Right atrium auricular region (tissue), 2 donors: ENCODE data around the gene PGAM2. TPM values are rescaled to one million over a fixed set of nuclear protein-coding genes. Genes with fewer than 3 reads are reported as not detected.

Experiments used
- DNase-seq: peaks from one replicate; pipeline ENCODE4 v3.0.0-alpha.2; 2019; ENCODE audit warnings: low spot score
- H3K27ac ChIP-seq, 2 donors: fragments of 200-600 bp; sonication (generic); 1 replicate in 1 of 2; 2 replicates in 1 of 2; pipeline ENCODE4 v1.5.1; 2016 to 2019
- H3K27me3 ChIP-seq, 2 donors: fragments of 200-600 bp; sonication (generic); one replicate each; pipeline versions ENCODE4 v1.5.1 to v1.6.0; 2017 to 2019
- H3K36me3 ChIP-seq: fragments of 200-600 bp; sonication (generic); one replicate; pipeline ENCODE4 v1.5.1; 2016
- H3K4me1 ChIP-seq, 2 donors: fragments of 200-600 bp; sonication (generic); one replicate each; pipeline versions ENCODE4 v1.5.1 to v1.6.0; 2017 to 2019
- H3K4me3 ChIP-seq, 2 donors: fragments of 200-600 bp; sonication (generic); 1 replicate in 1 of 2; 2 replicates in 1 of 2; pipeline ENCODE4 v1.5.1; 2017 to 2019; ENCODE audit warnings: mild to moderate bottlenecking in 1 of 2, moderate library complexity in 1 of 2
- H3K9me3 ChIP-seq, 2 donors: fragments of 200-600 bp; sonication (generic); one replicate each; pipeline ENCODE4 v1.5.1; 2019
- total RNA-seq, 2 donors: library from RNA; depleted of rRNA; stranded (reverse); fragments of >200 nt; gene quantifications; one replicate each; pipeline ENCODE4 v1.1.0, GENCODE V29; 2016
- TF ChIP-seq, protein P1 (sequence below), 2 donors: fragments of 200-600 bp; sonication (generic); IDR thresholded peaks; one replicate each; pipeline ENCODE4 v1.5.1; 2019; ENCODE audit warnings: antibody characterized with exemption in 2 of 2

The PGAM2 gene
- total RNA-seq, 2 donors from 2014 or later = 680 to 2,809 TPM

DNA sequence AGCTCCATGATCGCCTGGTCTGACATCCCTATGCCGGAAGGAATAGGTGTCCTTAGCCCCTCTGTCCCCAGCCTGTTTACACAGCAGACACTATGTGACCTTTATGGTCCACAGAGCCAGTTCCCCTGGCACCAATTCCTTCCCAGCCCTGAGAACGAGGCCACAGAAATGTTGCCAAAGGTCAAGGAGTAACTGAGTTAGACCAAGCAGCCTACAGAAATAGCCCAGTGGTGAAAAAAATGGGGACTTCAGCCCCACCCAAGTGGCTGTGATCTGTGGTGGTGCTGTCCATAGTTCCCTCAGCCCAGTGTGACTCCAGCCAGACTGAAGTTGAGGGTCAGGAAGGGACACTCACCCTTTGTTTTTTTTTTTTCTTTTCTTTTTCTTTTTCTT is 2.5 kb downstream of the PGAM2 start:
- no peaks in the 10 kb centered on the region for H3K27me3 ChIP-seq
- peak overlapping the region; percentile 55 to 63 for H3K4me3 ChIP-seq
- DNase-seq = no peak
- no peaks in the 10 kb centered on the region for H3K9me3 ChIP-seq
- peaks cover 46% of the 10 kb centered on the region for H3K36me3 ChIP-seq
- peaks cover 0 to 74% of the 10 kb centered on the region in 2 donors for H3K4me1 ChIP-seq
- peak overlapping the region; percentile 86 to 89 for H3K27ac ChIP-seq
- TF ChIP-seq, protein P1, sequence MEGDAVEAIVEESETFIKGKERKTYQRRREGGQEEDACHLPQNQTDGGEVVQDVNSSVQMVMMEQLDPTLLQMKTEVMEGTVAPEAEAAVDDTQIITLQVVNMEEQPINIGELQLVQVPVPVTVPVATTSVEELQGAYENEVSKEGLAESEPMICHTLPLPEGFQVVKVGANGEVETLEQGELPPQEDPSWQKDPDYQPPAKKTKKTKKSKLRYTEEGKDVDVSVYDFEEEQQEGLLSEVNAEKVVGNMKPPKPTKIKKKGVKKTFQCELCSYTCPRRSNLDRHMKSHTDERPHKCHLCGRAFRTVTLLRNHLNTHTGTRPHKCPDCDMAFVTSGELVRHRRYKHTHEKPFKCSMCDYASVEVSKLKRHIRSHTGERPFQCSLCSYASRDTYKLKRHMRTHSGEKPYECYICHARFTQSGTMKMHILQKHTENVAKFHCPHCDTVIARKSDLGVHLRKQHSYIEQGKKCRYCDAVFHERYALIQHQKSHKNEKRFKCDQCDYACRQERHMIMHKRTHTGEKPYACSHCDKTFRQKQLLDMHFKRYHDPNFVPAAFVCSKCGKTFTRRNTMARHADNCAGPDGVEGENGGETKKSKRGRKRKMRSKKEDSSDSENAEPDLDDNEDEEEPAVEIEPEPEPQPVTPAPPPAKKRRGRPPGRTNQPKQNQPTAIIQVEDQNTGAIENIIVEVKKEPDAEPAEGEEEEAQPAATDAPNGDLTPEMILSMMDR (IDR thresholded peaks at IDR 0.05) = no peak

DNA sequence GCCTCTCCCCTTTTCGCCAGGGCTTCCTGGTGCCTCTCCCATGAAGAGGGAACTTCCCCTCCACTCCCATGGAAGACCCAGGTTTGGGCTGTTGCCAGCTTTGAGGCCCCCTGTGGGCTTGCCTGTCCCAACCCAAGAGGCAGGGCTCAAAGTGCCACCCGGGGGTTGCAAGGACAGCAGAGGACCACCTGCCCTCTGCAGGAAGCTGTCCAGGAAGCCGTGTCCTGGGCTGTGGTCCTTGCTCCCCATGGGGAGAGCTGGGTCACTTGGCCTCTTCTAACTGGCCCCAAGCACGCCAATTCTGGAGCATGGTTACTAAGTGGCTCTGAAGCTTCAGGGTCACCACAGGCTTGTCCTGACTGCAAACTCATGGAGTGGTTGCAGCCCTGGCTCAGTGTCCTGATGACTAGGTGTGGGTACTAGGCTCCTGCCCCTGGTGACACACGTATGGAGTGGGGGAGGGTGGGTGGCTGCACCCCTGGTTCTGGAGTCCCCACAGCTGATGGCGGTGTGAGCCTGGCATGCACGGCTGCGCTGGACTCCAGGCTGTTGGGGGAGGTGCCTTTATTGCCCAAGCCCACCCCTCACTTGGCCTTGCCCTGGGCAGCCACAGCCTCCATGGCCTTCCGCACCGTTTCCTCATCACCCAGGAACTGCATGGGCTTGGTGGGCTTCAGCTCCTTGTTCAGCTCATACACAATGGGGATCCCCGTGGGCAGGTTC is 3.0 kb downstream of the PGAM2 start:
- no peak for DNase-seq
- H3K27me3 ChIP-seq = no peaks in the 10 kb centered on the region
- TF ChIP-seq, protein P1 (IDR thresholded peaks at IDR 0.05) = no peak
- H3K27ac ChIP-seq = peak overlapping the region; percentile 86 to 89
- H3K4me3 ChIP-seq = peak overlapping the region in 1 of 2 donors; percentile 63
- H3K9me3 ChIP-seq = no peaks in the 10 kb centered on the region
- peaks cover 0 to 68% of the 10 kb centered on the region in 2 donors for H3K4me1 ChIP-seq
- peaks cover 52% of the 10 kb centered on the region for H3K36me3 ChIP-seq

DNA sequence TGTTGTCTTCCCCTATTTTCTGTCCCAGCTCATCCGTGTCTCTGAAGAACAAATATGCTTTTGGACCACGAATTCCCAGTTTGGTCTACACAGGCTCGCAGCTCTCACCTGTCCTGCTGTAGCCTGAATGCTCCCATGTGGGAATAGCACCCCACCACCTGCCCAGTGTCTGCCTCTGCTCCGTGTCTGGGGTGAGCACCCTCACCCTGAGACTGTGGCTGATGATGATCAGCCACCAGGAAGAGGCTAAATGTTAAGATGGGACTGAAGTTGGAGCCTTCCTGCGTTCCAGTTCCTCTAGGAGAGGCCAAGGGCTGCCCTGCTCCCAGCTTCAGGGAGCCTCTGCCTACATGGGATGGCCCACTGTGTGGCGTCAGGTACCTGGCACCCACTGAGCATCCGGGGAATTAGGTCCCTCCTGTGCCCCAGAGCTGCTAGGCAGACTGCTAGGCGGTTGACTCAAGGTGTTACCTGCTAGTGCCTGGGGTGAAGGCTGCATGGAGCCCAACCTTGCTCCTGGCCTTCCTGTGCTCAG is 3.7 kb downstream of the PGAM2 start:
- Histone ChIP-seq H3K4me3 (no peak overlapping the region), H3K27me3 (no peaks in the 10 kb centered on the region), H3K9me3 (no peaks in the 10 kb centered on the region), H3K27ac (peak overlapping the region; percentile 86 to 89), H3K36me3 (peaks cover 58% of the 10 kb centered on the region), H3K4me1 (peaks cover 0 to 62% of the 10 kb centered on the region in 2 donors)
- TF ChIP-seq, protein P1 (IDR thresholded peaks at IDR 0.05) = no peak
- DNase-seq = no peak

DNA sequence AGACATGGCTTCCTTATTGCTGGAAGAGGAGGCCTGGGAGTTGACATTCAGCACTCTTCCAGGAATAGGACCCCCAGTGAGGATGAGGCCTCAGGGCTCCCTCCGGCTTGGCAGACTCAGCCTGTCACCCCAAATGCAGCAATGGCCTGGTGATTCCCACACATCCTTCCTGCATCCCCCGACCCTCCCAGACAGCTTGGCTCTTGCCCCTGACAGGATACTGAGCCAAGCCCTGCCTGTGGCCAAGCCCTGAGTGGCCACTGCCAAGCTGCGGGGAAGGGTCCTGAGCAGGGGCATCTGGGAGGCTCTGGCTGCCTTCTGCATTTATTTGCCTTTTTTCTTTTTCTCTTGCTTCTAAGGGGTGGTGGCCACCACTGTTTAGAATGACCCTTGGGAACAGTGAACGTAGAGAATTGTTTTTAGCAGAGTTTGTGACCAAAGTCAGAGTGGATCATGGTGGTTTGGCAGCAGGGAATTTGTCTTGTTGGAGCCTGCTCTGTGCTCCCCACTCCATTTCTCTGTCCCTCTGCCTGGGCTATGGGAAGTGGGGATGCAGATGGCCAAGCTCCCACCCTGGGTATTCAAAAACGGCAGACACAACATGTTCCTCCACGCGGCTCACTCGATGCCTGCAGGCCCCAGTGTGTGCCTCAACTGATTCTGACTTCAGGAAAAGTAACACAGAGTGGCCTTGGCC is 4.3 kb downstream of the PGAM2 start:
- H3K4me1 ChIP-seq = peaks cover 0 to 56% of the 10 kb centered on the region in 2 donors
- no peaks in the 10 kb centered on the region for H3K27me3 ChIP-seq
- TF ChIP-seq, protein P1 (IDR thresholded peaks at IDR 0.05) = no peak
- H3K36me3 ChIP-seq = peaks cover 65% of the 10 kb centered on the region
- no peak for DNase-seq
- H3K9me3 ChIP-seq = no peaks in the 10 kb centered on the region
- H3K27ac ChIP-seq = peak overlapping the region; percentile 86 to 89
- no peak overlapping the region for H3K4me3 ChIP-seq

DNA sequence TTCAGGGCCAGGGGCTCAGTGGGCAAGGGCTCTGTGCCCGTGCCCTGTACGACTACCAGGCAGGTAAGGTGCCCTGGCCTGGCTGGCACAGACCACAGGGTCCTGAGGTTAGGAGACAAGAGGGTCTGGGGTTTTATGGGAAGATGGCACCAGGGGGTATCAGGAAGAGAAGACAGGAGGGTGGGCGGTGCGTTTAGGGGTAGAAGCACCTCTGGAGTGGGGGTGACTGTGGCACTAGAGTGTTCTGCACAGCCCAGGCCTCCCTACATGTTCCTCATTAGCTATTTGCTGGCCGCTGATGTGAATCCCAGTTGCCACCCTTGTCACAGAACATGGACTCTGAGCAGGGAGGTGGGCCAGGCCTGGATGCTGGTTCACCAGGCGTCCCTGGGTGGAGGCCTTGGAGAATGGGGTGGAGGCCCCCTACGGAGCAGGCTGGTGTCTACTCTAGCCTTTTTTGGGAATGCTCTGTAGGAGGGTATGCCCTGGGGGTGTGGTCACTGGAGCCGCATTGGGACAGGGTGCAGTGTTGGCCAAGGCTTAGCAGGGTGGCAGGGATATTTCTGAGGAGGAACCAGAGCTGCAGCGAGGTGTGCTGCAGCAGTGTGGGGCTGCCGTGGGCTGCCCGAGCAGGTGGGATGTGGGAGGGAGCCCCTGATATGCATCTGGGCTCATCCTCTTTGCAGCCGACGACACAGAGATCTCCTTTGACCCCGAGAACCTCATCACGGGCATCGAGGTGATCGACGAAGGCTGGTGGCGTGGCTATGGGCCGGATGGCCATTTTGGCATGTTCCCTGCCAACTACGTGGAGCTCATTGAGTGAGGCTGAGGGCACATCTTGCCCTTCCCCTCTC is 5.0 kb downstream of the PGAM2 start:
- TF ChIP-seq, protein P1 (IDR thresholded peaks at IDR 0.05) = no peak
- no peak overlapping the region for H3K4me3 ChIP-seq
- no peaks in the 10 kb centered on the region for H3K9me3 ChIP-seq
- no peaks in the 10 kb centered on the region for H3K27me3 ChIP-seq
- DNase-seq = no peak
- peaks cover 0 to 48% of the 10 kb centered on the region in 2 donors for H3K4me1 ChIP-seq
- peak overlapping the region; percentile 86 to 89 for H3K27ac ChIP-seq
- peaks cover 66% of the 10 kb centered on the region for H3K36me3 ChIP-seq
